Sigmoid colon (tissue), 7 donors: Measurements from ENCODE around the gene BAZ1A. TPM values are rescaled to one million over a fixed set of nuclear protein-coding genes. Genes with fewer than 3 reads are reported as not detected.

Source experiments
- DNase-seq: peaks from one replicate; pipeline ENCODE4 v3.0.0-alpha.2; 2019
- H3K27ac ChIP-seq, 4 donors: fragments of 200-600 bp; sonication (generic); one replicate each; pipeline ENCODE4 v1.5.1; 2016 to 2019; ENCODE audit warnings: mild to moderate bottlenecking in 1 of 4
- H3K27me3 ChIP-seq, 3 donors: fragments of 200-600 bp; sonication (generic); one replicate each; pipeline ENCODE4 v1.5.1; 2019; ENCODE audit warnings: mild to moderate bottlenecking in 1 of 3
- H3K36me3 ChIP-seq, 4 donors: fragments of 200-600 bp; sonication (generic); one replicate each; pipeline ENCODE4 v1.5.1; 2016 to 2019
- H3K4me1 ChIP-seq, 4 donors: fragments of 200-600 bp; sonication (generic); one replicate each; pipeline ENCODE4 v1.5.1; 2017 to 2019
- H3K4me3 ChIP-seq, 4 donors: fragments of 200-600 bp; sonication (generic); one replicate each; pipeline ENCODE4 v1.5.1; 2017 to 2019; ENCODE audit warnings: mild to moderate bottlenecking in 2 of 4, moderate library complexity in 1 of 4
- H3K9me3 ChIP-seq, 4 donors: fragments of 200-600 bp in 3 of 4; sonication (generic) in 3 of 4; one replicate each; pipeline versions ENCODE4 v1.5.1 to v1.6.1; 2013 to 2019
- CTCF ChIP-seq, 4 experiments: fragments of 450-650 bp in 3 of 4; fragments of 200-600 bp in 1 of 4; IDR thresholded peaks; one replicate each; pipeline ENCODE4 v1.5.1; 2016 to 2019; ENCODE audit warnings: antibody characterized with exemption in 4 of 4, mild to moderate bottlenecking in 3 of 4, moderate library complexity in 2 of 4
- EP300 ChIP-seq, 4 donors: sonication (generic); formaldehyde crosslinking; IDR thresholded peaks; one replicate each; pipeline ENCODE4 v1.6.1; 2017; ENCODE audit warnings: antibody characterized with exemption in 4 of 4
- POLR2A ChIP-seq, 2 donors: fragments of 450-650 bp; IDR thresholded peaks; one replicate each; pipeline ENCODE4 v1.6.1; 2016; ENCODE audit warnings: antibody characterized with exemption in 2 of 2, mild to moderate bottlenecking in 2 of 2, moderate library complexity in 2 of 2
- POLR2AphosphoS5 ChIP-seq, 4 donors: sonication (generic); formaldehyde crosslinking; IDR thresholded peaks; one replicate each; pipeline ENCODE4 v1.6.1; 2017; ENCODE audit warnings: antibody characterized with exemption in 4 of 4
- WGBS, 2 donors: extraction: QIAGEN DNeasy Blood & Tissue Kit; methylation state at CpG; one replicate each; pipeline ENCODE4 v1.1.7; 2013; 5-methylcytosine and 5-hydroxymethylcytosine counted together
- intact Hi-C: fragments of 100-400 bp; cut with DNase I; formaldehyde crosslinking; loops from one replicate; pipeline ENCODE4 v1.15.1; 2023
- polyA plus RNA-seq, 3 donors: library from polyadenylated mRNA; stranded (reverse); fragments of 200-250 nt; gene quantifications; one replicate each; pipeline ENCODE4 v1.2.3, GENCODE V29; 2013
- total RNA-seq, 4 donors: library from RNA; depleted of rRNA; stranded (reverse); fragments of >200 nt; gene quantifications; one replicate each; pipeline ENCODE4 v1.1.0, GENCODE V29; 2016
- donor health status: healthy with polysubstance abuse.
- donor health status: Bipolar disorder and iron deficiency.
- donor health status: healthy.

BAZ1A gene
- total and polyA plus RNA-seq, 7 donors = 18.2 to 73.1 (median 22.4) TPM

GRCh38 chr14:34912182-34912581 lies 37.0 kb upstream of the BAZ1A start:
- H3K4me1 ChIP-seq = no peaks in the 10 kb centered on the region
- no peak overlapping the region for H3K4me3 ChIP-seq
- DNase-seq = no peak
- intact Hi-C loops = no loop called here
- H3K27ac ChIP-seq = no peak overlapping the region
- no peaks in the 10 kb centered on the region for H3K9me3 ChIP-seq
- 69 to 72% methylated on average over 3 of the region's 3 CpGs for WGBS, 2 donors
- H3K36me3 ChIP-seq = no peaks in the 10 kb centered on the region
- no peak for TF ChIP-seq POLR2A (IDR thresholded peaks at IDR 0.05)
- no peak for TF ChIP-seq POLR2AphosphoS5 (IDR thresholded peaks at IDR 0.05)
- no peak for TF ChIP-seq EP300 (IDR thresholded peaks at IDR 0.05)
- TF ChIP-seq CTCF (IDR thresholded peaks at IDR 0.05) = no peak
- H3K27me3 ChIP-seq = no peaks in the 10 kb centered on the region

GRCh38 chr14:34911209-34912150 lies 36.3 kb upstream of the BAZ1A start:
- Histone ChIP-seq H3K9me3 (no peaks in the 10 kb centered on the region), H3K27ac (no peak overlapping the region), H3K27me3 (no peaks in the 10 kb centered on the region), H3K4me1 (no peaks in the 10 kb centered on the region), H3K4me3 (no peak overlapping the region), H3K36me3 (no peaks in the 10 kb centered on the region)
- intact Hi-C loops = no loop called here
- 88 to 90% methylated on average over 6 of the region's 6 CpGs for WGBS, 2 donors
- TF ChIP-seq POLR2A (IDR thresholded peaks at IDR 0.05) = no peak
- TF ChIP-seq EP300 (IDR thresholded peaks at IDR 0.05) = no peak
- no peak for TF ChIP-seq POLR2AphosphoS5 (IDR thresholded peaks at IDR 0.05)
- TF ChIP-seq CTCF (IDR thresholded peaks at IDR 0.05) = no peak
- no peak for DNase-seq

GRCh38 chr14:34906287-34906686 lies 31.1 kb upstream of the BAZ1A start:
- no peak for DNase-seq
- Histone ChIP-seq H3K4me1 (no peaks in the 10 kb centered on the region), H3K36me3 (no peaks in the 10 kb centered on the region), H3K9me3 (no peaks in the 10 kb centered on the region), H3K4me3 (no peak overlapping the region), H3K27ac (no peak overlapping the region), H3K27me3 (no peaks in the 10 kb centered on the region)
- 54 to 81% methylated on average over 4 of the region's 4 CpGs for WGBS, 2 donors
- intact Hi-C loops = no loop called here
- TF ChIP-seq POLR2AphosphoS5 (IDR thresholded peaks at IDR 0.05) (no peak), POLR2A (IDR thresholded peaks at IDR 0.05) (no peak), EP300 (IDR thresholded peaks at IDR 0.05) (no peak), CTCF (IDR thresholded peaks at IDR 0.05) (no peak)

- H3K27ac ChIP-seq = no peak overlapping the region
- no peak for DNase-seq
- no peaks in the 10 kb centered on the region for H3K9me3 ChIP-seq
- H3K36me3 ChIP-seq = no peaks in the 10 kb centered on the region
- WGBS, 2 donors = 65 to 71% methylated on average over 3 of the region's 3 CpGs
- H3K27me3 ChIP-seq = no peaks in the 10 kb centered on the region
- intact Hi-C loops = no loop called here
- no peaks in the 10 kb centered on the region for H3K4me1 ChIP-seq
- no peak for TF ChIP-seq EP300 (IDR thresholded peaks at IDR 0.05)
- no peak for TF ChIP-seq POLR2AphosphoS5 (IDR thresholded peaks at IDR 0.05)
- no peak for TF ChIP-seq CTCF (IDR thresholded peaks at IDR 0.05)
- no peak for TF ChIP-seq POLR2A (IDR thresholded peaks at IDR 0.05)
- no peak overlapping the region for H3K4me3 ChIP-seq
Observed at GRCh38 chr14:34895277-34895676, 20.1 kb upstream of the BAZ1A start.
